Activated CD4-positive, CD25-positive, alpha-beta regulatory T cell treated with anti-CD3 and anti-CD28 coated beads, Interleukin-2, amount 50 U/mL, for 16 hours (primary cell): ENCODE results near the gene TP63.

Experiments used
- DNase-seq: peaks from one replicate; pipeline ENCODE4 v3.0.0-alpha.2; 2020; ENCODE audit warnings: low read depth, low spot score

TP63 gene

GRCh38 chr3:189911001-189911400, 279.8 kb downstream of the TP63 start:
- DNase-seq = no peak

- DNase-seq = no peak
Observed at GRCh38 chr3:189914799-189915198, 283.6 kb downstream of the TP63 start.

GRCh38 chr3:189921770-189922169, 290.6 kb downstream of the TP63 start:
- DNase-seq = no peak

- no peak for DNase-seq
Observed at GRCh38 chr3:189927975-189928895, 297.0 kb downstream of the TP63 start.

- no peak for DNase-seq
Observed at GRCh38 chr3:189936201-189936945, 305.2 kb downstream of the TP63 start.

- DNase-seq = no peak
Observed at GRCh38 chr3:189937302-189938127, 306.3 kb downstream of the TP63 start.

GRCh38 chr3:189941125-189941524, 309.9 kb downstream of the TP63 start:
- no peak for DNase-seq

- DNase-seq = no peak
Observed at GRCh38 chr3:189941679-189942078, 310.5 kb downstream of the TP63 start.

- no peak for DNase-seq
Observed at GRCh38 chr3:189942948-189943347, 311.8 kb downstream of the TP63 start.

- DNase-seq = no peak
Observed at GRCh38 chr3:189944285-189945145, 313.3 kb downstream of the TP63 start.

GRCh38 chr3:189945935-189946709, 314.9 kb downstream of the TP63 start:
- no peak for DNase-seq
